Germinal center (tissue), 1 donor: ENCODE results near the gene CORO1C.
"Not testable (repeated sequence)": the region's sequence is repeated elsewhere in the genome, so short reads cannot be mapped to it uniquely, and the experiment has no call there.

Experiments used
- DNase-seq: peaks from one replicate; pipeline ENCODE4 v3.0.0; 2012; ENCODE audit warnings: mixed read lengths, low spot score

Gene CORO1C

DNA sequence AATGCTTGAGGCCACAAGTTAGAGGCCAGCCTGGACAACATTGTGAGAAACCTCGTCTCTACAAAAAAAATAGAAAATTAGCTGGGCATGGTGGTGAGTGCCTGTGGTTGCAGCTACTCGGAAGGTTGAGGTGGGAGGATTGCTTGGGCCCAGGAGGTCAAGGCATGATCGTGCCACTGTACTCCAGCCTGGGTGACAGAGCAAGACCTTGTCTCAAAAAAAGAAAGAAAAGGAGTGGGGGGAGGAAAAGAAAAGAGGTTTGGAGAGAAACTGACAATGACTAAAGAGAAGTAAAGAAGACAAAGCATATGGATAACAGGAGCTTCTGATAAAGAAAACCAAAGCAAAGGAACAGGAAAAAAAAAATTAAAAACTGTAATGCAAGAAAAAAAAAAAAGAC is 60.2 kb downstream of the CORO1C start:
- DNase-seq = no peak

DNA sequence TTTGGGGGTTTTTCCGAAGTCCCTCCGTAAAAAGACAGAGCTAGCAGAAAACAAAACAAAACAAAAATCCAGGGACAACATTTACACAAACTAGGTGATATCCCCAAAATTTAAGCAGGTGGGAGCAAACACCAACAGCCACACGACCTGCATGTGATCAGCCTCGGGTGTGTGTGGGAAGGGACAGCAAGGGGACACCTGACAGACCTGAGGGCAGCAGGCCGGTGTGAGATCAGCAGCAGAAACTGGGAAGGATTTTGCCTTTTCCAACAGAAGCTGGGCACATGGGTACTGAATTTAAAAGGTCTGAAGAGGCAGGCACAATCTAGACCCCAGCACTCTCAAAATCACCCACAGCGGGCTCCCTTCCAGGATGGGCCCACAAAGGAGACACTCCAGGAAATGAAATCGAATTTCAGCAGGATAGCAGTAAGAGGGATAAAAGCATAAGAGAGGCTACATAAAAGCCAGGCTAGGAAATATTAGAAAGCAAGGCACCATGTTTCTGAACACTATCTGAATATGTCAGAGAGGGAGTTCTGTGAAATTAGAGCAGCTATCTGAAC is 61.2 kb downstream of the CORO1C start:
- DNase-seq = no peak

DNA sequence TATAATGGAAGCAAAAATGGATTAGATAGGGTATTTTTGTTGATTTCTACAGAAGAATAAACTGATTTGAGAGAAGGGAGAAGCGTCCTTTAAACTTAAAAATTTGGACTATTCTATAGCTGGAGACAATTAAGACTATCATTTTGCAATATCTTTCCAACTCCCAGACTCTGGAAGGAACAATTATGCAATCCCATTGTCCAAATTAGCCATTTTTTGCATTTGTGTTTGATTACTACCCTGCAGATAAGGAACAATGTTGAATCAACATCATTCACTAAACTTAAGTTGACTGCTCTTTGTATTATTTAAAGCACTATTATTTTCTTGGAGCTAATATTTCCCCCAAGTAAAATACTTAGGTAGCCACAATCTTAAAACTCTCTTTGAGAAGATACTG is 62.8 kb downstream of the CORO1C start:
- no peak for DNase-seq

DNA sequence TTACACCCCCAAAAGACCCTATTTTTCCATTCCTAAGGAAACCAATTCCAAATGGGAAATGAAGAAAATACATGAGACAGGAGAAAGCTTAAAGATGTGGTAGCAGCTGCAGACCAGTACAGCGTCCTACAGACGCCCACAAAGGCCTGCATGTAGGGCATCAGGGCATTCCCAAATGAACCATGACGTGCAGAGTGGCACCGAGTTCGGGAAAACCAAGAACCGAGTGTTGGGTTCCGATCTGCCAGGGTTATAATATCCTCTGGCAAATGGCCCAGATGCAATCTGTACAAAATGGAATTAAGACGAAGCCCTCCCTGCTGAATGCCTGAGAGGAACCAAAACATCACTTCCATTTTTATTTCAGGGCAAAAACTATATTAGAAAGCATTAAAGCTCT is 63.3 kb downstream of the CORO1C start:
- DNase-seq = no peak

DNA sequence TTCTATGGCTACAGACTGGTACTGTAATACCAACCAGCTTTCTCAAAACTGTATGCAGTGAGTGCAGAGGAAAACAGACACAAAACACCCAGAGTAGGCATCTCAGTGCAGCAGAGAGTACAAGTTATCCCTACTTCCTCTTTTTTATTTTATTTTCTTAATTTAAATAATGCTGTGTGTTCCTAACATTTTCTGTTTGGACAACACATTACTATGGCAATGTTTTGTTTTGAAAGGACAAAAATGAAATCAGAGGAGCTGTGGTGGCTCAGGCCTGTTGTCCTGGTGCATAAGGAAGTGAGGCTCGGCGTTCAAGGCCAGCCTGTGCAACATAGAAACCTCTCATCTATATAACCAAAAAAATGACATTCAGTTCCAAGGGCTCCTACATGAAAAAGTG is 64.0 kb downstream of the CORO1C start:
- DNase-seq = peak; percentile 38

DNA sequence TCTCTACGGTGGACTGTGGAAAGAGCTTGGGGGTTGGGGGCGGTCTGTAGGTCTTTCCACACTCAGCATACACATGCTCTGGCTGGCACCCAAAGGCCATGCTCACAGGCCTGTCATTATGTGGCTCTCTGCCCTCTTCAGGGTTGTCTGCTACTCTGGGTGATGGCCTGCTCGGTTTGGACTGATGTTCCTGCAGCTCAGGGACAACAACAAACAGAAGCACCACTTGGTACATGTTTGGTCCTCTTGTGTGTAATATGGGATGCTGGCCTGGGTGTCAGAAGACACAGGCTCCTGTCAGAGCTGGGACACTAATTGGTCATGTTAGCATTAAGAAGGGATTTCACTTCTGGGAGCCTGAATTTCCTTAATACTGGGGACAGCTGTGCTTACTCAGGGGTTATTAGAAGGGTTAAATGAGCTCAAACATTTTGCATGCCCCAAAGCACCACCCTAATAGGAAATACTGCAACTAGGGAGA is 64.9 kb downstream of the CORO1C start:
- DNase-seq = no peak

DNA sequence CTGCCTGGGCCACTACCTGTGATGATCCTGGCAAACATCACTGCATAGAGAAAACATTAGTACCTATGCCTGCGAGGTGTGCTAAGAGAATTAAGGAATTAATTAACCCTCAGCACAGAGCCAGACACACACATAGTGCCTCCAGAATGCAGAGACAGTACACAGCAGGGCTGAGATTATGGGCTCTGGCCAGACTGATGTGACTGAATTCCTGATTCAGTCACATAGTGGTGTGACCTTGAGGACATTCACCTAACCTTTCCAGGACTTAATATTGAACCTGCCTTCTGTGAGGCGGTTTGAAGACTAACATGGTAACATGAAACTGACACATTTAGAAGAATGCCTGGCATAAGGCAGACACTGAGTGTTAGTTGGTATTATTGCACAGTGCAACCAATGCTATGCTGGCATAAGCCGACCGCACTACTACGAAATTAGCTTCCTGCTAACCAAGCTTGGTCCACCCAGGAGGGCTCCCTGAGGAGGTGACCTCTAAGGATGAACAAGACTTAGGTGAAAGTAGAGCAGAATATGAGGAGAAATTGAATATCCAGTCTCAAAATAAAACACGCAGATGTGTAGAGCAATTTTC is 65.6 kb downstream of the CORO1C start:
- no peak for DNase-seq

DNA sequence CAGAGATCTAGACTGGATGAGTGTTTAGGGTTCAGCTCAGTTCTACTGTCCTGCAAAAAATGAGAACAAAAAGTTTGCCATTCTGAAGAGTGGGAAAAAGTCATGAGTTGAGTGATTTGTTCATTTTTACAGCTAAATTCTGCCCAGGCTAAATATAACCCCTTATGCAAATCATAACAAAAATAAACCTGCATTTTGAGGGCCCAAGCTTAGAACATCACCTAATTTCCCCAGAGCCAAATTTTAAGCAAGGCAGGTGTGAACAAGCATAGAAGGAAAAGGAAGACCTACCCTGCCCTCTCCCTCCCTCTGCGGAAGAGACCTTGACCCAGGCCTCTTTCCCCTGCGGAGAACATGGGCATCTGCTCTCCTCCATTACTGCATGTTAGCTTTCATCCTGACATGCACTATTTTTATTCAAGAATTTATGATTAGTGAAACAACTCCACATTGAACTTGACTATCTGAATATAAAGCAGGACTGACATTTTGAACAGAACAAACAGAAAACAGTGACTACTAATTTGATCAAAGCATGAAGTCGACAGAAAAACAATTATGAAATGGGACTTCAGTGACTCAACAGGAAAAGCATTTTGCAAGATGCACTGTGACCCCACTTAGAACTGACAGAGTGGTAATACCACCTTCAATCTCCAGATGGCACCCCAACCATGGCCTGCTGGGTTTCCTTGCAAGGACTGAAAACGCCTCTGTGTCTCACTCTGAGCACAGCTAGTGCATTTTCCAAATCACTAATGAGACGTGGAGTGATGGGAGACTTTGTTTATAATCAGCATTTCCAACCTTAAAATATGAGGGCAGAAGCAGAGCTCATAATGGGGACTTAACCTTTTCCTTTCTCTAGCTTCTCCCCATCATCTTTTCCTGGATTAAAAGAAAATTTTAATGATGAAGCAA is 66.7 kb downstream of the CORO1C start:
- peak; percentile 77 for DNase-seq

DNA sequence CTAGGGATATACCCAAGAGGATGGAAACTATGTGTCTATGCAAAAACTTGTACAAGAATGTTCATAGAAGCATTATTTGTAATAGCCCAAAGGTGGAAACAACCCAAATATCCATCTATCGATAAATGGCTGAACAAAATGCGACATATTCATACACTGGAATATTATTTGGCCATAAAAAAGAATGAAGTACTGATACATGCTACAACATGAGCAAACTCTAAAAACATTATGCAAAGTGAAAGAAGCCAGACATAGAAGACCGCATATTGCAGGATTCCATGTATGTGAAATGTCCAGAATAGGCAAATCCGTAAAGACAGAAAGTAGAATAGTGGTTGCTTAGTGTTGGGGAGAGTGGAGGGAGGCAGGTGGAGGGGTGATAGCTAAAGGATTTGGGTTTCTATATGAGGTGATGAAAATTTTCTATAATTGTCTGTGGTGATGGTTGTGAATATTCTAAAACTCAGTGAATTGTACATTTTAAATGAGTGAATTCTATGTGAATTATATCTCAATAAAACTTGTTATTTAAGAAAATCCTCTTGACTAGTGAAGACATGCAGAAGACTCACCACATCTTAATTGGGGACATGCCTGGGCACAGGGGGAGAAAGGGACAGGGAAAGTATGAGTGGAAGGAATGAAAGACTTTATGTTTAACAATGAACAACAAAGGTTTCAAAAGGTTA is 67.8 kb downstream of the CORO1C start:
- DNase-seq = no peak

DNA sequence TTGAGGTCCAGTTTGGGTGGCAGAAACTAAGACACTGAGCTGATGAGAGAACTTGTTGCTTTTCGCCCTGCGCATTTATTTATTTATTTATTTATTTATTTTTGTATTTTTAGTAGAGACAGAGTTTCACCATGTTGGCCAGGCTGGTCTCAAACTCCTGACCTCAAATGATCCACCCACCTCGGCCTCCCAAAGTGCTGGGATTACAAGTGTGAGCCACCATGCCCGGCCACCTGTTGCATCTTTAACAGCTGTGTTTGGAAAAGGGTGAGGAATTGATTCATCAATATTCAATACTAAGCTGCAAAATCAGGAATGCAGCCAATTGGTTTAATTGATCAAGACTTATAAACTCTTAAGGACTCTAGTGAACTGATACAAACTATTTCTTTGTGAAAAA is 73.2 kb downstream of the CORO1C start:
- not testable (repeated sequence) for DNase-seq

DNA sequence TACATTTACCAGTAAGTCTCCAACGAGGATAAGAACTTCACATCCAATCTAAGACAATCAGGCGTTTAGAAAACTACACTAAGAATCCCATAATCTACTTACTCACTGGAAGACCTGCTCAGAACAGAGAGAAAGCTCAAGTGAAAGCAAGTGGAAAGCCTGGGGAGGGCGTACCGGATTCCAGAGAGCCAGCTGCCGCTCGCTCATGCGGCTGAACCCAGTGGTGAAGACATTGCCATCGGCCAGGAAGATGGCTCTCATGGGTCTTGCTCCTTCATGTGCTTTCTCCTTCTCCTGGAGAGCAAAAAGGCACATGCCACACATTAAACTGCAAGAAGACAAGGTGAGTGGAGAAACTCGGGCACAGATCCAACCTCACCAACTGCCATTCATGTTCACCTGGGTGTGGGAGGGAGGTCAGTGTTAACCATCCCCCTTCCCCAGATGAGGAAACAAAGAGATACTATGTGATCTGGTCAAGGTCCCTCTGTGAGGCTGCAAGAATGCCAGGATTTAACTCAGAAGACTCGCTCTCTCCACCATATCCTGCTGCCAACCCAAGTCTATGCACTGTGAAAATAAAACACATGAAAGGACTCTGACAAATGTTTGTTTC is 74.1 kb downstream of the CORO1C start:
- DNase-seq = no peak

DNA sequence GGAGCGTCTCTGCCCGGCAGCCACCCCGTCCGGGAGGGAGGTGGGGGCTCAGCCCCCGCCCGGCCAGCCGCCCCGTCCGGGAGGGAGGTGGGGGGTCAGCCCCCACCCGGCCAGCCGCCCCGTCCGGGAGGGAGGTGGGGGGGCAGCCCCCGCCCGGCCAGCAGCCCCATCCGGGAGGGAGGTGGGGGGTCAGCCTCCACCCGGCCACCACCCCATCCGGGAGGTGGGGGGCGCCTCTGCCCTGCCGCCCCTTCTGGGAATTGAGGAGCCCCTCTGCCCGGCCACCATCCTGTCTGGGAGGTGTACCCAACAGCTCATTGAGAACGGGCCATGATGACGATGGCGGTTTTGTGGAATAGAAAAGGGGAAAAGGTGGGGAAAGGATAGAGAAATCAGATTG is 75.1 kb downstream of the CORO1C start:
- DNase-seq = not testable (repeated sequence)

DNA sequence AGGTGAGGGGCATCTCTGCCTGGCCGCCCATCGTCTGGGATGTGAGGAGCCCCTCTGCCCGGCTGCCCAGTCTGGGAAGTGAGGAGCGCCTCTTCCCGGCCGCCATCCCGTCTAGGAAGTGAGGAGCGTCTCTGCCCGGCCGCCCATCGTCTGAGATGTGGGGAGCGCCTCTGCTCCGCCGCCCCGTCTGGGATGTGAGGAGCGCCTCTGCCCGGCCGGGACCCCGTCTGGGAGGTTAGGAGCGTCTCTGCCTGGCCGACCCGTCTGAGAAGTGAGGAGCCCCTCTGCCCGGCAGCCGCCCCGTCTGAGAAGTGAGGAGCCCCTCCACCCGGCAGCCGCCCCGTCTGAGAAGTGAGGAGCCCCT is 75.5 kb downstream of the CORO1C start:
- DNase-seq = not testable (repeated sequence)

DNA sequence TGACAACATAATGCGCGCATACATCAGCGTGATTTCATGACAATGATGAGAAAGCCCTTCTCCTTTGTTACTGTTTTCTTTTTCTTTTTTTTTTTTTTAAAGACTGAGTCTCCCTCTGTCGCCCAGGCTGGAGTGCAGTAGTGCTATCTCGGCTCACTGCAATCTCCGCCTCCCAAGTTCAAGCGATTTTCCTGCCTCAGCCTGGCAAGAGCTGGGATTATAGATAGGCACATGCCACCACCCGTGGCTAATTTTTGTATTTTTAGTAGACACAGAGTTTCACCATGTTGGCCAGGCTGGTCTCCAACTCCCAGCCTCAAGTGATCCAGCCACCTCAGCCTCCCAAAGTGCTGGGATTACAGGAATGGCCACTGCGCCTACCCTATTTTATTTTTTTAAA is 76.7 kb downstream of the CORO1C start:
- not testable (repeated sequence) for DNase-seq

DNA sequence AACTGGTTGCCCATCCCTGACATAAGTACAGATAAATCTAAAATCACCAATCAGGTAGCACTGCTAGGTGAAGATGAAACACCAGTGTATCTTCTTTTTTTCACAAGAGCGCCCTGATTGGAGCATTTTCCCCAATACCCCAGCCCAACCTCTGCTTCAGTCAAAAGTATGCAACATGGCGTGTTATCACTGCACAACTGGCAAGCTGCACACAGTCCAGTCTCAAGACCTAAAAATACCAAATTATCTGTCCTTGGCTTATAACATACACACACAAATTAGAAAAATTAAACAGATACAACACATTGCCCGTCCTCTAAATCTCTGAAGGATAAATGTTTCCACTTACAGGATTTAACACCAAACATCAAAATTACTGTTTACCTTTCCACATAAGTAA is 77.4 kb downstream of the CORO1C start:
- DNase-seq = no peak

DNA sequence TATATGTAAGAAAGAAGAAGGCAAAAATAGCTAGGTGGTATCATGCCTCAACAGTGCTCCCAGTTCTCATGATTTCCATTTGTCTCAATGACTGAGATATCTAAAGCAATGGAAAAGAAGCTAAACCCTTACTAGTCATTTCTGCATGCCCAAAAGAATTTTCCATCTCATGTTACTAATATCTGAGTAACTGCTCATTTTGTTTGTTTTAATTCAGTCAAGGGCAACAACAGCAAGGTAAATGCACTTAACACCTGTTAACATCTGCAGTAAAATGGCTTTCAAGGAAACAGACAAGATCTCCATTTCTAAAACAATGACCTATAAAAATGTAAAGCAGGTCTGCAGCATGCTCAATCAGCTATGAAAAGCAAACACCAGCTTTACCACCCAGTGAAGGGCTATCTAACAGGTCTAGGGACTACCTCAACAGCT is 78.2 kb downstream of the CORO1C start:
- no peak for DNase-seq

DNA sequence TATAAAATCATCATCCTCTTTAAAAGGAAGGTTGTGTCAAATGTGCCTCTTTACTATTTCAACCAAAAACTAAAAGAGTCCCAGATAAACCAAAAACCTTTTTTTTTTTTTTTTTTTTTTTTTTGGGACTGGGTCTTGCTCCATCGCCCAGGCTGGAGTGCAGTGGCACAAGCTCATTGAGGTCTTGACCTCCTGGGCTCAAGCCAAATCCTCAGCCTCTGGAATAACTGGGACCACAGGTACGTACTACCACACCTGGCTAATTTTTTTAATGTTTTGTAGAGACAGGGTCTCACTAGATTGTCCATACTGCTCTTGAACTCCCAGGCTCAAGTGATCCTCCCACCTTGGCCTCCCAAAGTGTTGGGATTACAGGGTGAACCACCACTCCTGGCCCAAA is 81.2 kb downstream of the CORO1C start:
- DNase-seq = no peak

DNA sequence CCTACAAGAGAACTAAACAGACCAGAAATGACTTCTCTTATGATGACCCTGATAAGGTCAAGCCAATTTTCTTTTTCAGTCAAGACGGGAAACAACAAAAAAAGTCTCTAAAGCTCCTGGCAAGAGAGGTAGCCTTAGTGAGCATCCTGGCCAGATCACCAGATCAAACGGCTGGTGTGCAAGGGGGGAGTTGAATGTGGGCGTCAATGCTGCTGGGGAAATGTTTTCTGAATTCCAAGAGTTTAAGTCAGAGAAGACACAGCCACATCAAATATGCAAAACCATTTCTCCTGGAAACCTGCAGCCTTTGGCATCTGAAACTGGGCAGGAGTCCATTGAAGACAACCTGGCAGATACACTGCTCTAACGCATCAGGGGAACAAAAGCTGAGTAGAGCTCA is 81.6 kb downstream of the CORO1C start:
- DNase-seq = no peak

DNA sequence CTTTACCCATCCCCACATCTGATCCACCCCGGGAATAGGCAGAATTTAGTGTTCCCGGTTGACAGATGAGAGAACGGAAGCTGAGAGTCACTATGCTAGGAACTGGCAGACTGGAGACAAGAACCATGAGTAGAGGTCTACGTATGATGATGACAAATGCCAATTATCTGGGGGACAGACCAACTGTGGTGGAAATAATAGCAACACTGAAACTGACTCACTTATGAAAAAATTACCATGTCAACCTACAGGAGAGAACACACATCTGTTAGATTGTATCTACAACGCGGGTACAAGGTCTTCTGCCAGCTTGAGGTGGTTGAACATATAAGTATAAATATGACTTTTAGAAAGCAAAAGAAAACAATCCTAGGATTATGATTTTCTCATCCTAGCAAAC is 82.2 kb downstream of the CORO1C start:
- DNase-seq = no peak

DNA sequence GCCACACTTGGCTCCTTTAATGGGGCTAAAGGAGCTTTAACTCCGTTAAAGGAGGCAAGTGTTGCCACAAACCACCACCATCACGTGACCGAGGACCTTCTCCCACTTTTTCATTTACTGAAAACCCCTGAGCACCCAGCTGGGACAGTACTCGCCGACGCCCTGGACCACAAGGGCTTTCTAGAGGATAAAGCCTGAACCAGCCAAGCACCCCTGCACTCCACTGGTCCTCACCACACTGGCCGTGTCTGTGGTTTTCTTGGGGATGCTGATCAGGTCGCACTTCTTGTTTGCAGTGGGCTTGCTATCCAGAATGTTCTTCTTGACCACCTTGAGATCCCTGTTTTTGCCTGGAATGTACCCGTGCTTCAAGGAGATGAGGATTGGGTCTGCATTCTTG is 82.9 kb downstream of the CORO1C start:
- no peak for DNase-seq

DNA sequence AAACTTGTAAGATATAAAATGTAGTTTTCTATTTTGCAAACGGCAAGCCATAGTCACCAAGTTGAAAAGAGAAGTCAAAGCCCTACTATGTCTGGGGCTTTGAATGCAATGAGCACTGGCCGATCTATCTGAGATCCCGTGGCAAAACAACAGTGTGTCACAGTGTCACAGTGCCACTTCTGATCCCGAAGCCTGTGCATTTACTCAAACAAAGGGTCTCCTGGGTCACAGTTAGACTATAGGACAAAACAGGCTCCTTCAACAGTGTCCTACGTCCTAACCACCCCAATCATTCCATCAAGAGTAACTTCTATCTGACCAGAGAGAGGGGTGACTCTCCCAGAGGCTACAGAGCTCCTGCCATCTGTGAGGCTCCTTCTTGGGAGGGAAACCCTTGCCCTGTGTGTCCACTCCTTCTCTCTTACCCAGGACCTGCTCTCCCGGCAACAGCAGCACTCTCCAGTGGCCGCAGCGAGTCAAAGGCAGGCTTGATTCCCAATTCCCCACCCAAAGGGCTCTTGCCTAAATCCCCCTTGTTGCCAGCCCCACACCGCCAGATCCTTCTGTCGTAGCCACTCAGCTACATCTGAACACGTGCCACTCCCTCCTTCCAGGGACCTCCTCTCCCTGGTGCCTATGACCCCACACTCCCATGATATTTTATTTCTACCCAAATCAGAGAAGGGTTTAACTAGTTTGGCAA is 83.6 kb downstream of the CORO1C start:
- no peak for DNase-seq
